ENCODE measurements around the gene NOS1AP. TPM values are rescaled to one million over a fixed set of nuclear protein-coding genes. Genes with fewer than 3 reads are reported as not detected.

NOS1AP gene
- total RNA-seq, 2 donors from 2014 or later, result 3.1 to 4.0 TPM

DNA sequence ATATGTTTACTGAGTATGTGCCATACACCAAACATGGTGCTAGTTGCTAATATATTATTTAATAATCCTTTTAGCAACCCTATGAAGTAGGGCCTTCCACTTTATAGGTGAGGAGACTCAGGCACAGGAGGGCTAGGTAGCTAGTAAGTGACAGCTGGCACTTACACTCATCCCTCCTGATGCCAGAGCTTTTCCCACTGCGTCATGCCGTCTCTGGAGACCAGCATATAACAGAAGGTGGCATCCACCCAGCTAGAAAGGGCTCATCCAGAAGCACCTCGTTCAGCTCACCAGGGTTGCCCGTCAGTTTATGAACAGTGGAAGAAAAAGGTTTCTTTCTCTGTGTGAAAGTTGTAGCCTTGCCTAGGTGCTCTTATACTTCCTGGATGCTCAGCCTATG lies 108.9 kb downstream of the NOS1AP start:
- no peak for DNase-seq
- Histone ChIP-seq H3K4me1 (peaks cover 19% of the 10 kb centered on the region), H3K27ac (no peak overlapping the region), H3K36me3 (replicated peaks in 1 of 2; ENCODE audit: insufficient read depth in 1 of 2, low read depth in 2 of 2) (no peaks in the 10 kb centered on the region), H3K4me3 (no peak overlapping the region), H3K27me3 (no peaks in the 10 kb centered on the region), H3K9me3 (no peaks in the 10 kb centered on the region)
- WGBS, 2 donors, result 75 to 81% methylated on average over 4 of the region's 4 CpGs
- ATAC-seq, result no peak
- TF ChIP-seq, protein P1, sequence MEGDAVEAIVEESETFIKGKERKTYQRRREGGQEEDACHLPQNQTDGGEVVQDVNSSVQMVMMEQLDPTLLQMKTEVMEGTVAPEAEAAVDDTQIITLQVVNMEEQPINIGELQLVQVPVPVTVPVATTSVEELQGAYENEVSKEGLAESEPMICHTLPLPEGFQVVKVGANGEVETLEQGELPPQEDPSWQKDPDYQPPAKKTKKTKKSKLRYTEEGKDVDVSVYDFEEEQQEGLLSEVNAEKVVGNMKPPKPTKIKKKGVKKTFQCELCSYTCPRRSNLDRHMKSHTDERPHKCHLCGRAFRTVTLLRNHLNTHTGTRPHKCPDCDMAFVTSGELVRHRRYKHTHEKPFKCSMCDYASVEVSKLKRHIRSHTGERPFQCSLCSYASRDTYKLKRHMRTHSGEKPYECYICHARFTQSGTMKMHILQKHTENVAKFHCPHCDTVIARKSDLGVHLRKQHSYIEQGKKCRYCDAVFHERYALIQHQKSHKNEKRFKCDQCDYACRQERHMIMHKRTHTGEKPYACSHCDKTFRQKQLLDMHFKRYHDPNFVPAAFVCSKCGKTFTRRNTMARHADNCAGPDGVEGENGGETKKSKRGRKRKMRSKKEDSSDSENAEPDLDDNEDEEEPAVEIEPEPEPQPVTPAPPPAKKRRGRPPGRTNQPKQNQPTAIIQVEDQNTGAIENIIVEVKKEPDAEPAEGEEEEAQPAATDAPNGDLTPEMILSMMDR (IDR thresholded peaks at IDR 0.05), result no peak
- no peak for TF ChIP-seq POLR2A (IDR thresholded peaks at IDR 0.05)
- intact Hi-C loops (cut with DNase I), result no loop called here

DNA sequence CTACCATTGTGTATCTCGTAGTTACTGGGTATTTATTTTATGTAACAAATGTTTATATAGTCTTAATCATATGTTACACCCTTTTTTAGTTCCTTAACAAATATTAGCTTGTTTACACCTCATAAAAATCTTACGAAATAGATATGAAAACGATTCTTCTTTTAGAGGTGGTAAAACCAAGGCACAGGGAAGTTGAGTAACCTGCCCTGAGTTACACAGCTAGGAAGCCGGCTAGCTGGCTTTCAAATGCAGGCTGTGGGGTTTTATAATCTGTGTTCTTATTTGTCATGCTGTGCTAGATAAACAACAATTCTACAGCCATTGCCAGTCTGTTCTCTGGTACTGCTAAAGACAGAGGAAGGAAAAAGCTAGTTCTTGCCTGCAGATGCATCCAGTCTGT lies 109.6 kb downstream of the NOS1AP start:
- 27 to 33% methylated on average over 4 of the region's 4 CpGs for WGBS, 2 donors
- Histone ChIP-seq H3K4me1 (peaks cover 25% of the 10 kb centered on the region), H3K4me3 (no peak overlapping the region), H3K36me3 (replicated peaks in 1 of 2; ENCODE audit: insufficient read depth in 1 of 2, low read depth in 2 of 2) (no peaks in the 10 kb centered on the region), H3K27ac (no peak overlapping the region), H3K9me3 (no peaks in the 10 kb centered on the region), H3K27me3 (no peaks in the 10 kb centered on the region)
- ATAC-seq (peak; percentile 21), DNase-seq (no peak)
- intact Hi-C loops (cut with DNase I), result no loop called here
- TF ChIP-seq, protein P1 (IDR thresholded peaks at IDR 0.05), result no peak
- TF ChIP-seq POLR2A (IDR thresholded peaks at IDR 0.05), result no peak

DNA sequence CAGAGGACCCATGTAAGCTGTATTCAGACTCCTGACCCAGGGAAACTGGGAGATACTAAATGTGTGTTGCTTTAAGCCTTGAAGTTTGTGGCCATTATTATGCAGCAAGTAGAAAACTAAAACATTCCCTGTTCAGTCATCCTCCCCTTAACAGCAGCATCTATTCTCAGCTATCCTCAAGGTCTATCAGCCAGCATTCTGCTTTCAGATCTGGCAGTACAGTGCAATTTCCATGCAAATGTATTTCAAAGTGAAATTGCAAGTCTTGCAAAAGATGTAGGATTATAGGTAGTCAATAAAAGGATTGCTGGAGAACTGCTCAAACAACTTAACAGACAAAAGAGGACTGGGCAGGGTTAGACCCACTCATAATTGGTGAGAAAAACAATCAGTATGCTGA lies 111.3 kb downstream of the NOS1AP start:
- Histone ChIP-seq H3K9me3 (no peaks in the 10 kb centered on the region), H3K4me3 (no peak overlapping the region), H3K4me1 (peaks cover 25% of the 10 kb centered on the region), H3K27me3 (no peaks in the 10 kb centered on the region), H3K27ac (no peak overlapping the region), H3K36me3 (replicated peaks in 1 of 2; ENCODE audit: insufficient read depth in 1 of 2, low read depth in 2 of 2) (no peaks in the 10 kb centered on the region)
- ATAC-seq (no peak), DNase-seq (no peak)
- TF ChIP-seq, protein P1 (IDR thresholded peaks at IDR 0.05), result no peak
- TF ChIP-seq POLR2A (IDR thresholded peaks at IDR 0.05), result no peak
- intact Hi-C loops (cut with DNase I), result no loop called here

DNA sequence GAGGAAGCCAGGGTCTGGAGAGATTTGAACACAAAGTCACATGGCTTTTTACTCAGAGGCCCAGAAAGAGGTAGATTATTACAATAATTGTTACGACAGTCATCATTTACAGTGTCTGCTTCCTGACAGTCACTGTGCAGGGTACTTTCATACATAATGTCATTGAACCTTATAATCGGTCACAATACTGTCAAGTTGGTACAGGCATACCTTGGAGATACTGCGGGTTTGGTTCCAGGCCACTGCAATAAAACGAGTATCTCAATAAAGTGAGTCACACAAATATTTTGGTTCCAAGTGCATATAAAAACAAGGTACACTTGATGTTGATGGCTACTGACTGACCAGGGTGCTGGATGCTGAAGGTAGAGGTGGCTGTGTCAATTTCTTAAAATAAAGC lies 112.6 kb downstream of the NOS1AP start:
- Histone ChIP-seq H3K36me3 (replicated peaks in 1 of 2; ENCODE audit: insufficient read depth in 1 of 2, low read depth in 2 of 2) (no peaks in the 10 kb centered on the region), H3K4me3 (no peak overlapping the region), H3K27ac (no peak overlapping the region), H3K27me3 (no peaks in the 10 kb centered on the region), H3K9me3 (no peaks in the 10 kb centered on the region), H3K4me1 (peaks cover 25% of the 10 kb centered on the region)
- intact Hi-C loops (cut with DNase I), result no loop called here
- DNase-seq (no peak), ATAC-seq (no peak)
- WGBS, 2 donors, result 78 to 81% methylated on average over 4 of the region's 4 CpGs
- TF ChIP-seq, protein P1 (IDR thresholded peaks at IDR 0.05), result no peak
- TF ChIP-seq POLR2A (IDR thresholded peaks at IDR 0.05), result no peak

DNA sequence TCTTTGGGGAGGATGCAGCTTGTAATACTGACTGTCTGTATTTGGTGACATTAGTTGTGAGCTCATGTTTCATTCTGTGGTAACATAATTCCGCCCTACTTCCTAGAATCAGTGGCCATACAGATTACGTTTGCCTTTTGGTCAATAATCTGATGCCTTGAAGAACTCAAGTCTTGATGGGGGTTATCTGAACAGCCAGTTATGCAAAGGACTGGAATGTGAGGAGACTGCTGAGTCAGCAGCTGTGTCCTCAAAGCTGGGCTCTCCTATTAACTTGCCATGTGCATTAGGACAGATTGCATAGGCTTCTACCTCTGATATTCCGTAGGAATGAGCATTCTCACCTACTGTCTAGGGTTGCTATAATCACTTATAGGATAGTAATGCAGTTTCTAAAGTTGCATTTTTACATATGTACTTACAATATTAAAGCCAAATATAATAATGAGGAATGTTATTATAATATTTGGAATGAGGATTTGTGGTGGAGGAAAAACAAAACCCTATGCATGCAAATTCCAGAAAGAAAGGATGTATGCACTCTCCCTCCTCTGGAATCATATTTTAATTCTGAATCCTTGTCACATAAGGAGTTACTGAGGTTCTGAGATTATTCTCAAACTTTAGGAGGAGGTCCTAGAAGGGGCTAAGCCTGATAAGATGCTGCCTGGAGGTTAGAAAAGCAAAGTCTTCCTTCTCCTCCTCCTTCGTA lies 116.0 kb downstream of the NOS1AP start:
- intact Hi-C loops (cut with DNase I), result no loop called here
- no peaks in the 10 kb centered on the region for H3K9me3 ChIP-seq
- 56 to 58% methylated on average over 4 of the region's 4 CpGs for WGBS, 2 donors
- no peak overlapping the region for H3K27ac ChIP-seq
- DNase-seq (no peak), ATAC-seq (no peak)
- no peaks in the 10 kb centered on the region for H3K36me3 ChIP-seq (replicated peaks in 1 of 2; ENCODE audit: insufficient read depth in 1 of 2, low read depth in 2 of 2)
- no peaks in the 10 kb centered on the region for H3K27me3 ChIP-seq
- H3K4me3 ChIP-seq, result no peak overlapping the region
- H3K4me1 ChIP-seq, result peaks cover 23% of the 10 kb centered on the region
- TF ChIP-seq, protein P1 (IDR thresholded peaks at IDR 0.05), result no peak

Measured in body of pancreas (tissue), 4 donors.